Measurements from ENCODE around the gene RUSC2.
"Not testable (repeated sequence)": the region's sequence is repeated elsewhere in the genome, so short reads cannot be mapped to it uniquely, and the experiment has no call there.

RUSC2 gene

DNA sequence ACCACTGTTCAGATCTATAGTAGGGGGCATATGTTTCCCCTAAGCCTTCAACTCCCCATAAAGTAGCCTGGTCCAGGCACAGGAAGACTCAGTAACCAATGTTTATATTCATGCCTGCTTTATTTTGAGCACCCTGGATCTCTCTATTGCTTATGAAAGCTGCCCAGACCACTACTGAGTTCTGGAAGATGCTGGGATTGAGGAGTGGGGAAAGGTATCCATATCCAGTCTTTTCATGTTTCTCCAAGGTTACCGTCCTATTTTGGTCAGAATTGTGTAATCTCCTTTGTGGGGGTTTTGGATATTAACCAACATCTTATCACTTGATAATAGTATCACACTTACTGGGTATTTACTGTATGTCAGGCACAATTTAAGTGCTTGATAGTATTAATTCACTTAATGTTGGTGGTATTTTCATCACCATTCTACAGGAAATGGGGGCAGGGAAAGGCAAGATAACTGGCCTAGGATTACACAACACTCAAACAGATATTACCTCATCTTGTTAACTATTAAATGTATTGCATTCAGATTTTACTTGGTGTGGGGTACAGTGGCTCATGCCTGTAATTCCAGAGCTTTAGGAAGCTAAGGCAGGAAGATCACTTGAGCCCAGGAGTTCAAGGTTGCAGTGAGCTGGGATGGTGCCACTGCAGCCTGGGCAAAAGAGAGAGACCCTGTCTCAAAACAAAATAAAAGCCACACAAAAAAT lies 36.3 kb downstream of the RUSC2 start:
- DNase-seq: no peak

DNA sequence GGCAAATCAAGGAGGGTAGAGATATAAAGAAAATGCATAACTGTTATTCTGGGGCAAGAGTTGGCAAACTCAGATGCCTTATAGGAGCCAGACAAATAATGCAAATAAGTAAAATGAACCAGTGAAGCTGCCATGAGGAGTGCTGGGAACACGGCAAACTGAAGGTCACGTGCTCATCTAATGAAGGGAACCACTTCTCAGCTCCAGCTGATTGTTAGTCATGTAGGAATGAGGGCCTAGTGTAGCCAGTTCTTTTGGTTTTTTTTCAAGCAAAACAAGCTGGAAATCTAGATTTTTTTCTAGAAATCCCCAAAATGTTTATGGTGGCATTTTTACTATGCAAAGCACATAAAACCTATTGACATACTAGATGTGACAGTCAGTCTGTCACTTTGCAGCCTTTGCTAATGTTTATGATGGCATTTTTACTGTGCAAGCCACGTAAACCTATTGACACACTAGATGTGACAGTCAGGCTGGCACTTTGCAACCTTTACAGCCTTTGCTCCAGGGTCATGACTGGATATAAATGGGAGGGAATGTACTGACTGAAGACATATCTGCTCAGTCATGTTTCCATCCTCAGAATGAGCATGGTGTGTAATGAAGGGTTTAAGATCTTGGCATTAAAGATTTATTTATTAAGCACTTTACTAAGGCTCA lies 39.4 kb downstream of the RUSC2 start:
- DNase-seq: no peak

DNA sequence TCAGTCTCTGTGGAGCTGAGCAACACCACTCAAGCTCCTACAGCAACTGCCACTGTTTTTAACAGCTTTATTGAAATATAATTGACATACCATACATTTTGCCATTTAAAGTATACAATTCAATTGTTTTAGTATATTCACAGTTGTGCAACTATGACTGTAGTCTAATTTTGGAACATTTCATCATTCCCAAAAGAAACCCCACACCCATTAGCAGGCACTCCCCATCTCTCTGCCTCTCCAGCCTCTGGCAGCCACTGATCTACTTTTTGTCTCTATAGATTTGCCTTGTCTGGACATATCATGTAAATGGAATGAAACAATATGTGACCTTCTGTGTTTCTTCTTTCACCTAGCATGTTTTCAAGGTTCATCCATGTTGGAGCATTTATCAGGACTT lies 43.5 kb downstream of the RUSC2 start:
- DNase-seq: no peak

- not testable (repeated sequence) for DNase-seq
Observed at GRCh38 chr9:35534921-35535320, 45.0 kb downstream of the RUSC2 start.

DNA sequence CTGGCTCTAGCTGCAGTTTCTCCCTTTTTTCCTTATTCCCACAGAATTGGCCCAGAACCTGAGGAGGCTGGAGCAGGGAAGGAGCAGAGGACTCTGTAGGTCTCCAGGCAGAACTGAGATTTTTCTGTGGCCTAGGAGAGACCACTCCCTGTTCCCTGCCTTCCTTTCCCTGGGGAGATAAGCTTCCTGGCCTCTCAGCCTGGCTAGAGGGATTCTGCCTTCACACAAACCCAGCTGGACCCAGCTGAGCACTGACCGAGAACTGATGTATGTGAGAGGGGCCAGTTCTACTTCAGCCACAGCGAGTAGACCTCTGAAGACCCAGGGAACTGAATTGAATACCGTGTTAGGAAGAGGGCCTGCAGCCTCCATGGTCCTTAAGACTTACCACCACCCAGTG lies 48.0 kb downstream of the RUSC2 start:
- no peak for DNase-seq

GRCh38 chr9:35538361-35539234 lies 48.7 kb downstream of the RUSC2 start:
- peak; percentile 84 for DNase-seq

Data from right forelimb (tissue), 1 donor.